Measurements from ENCODE around the gene VSIR.
A peak's percentile ranks its signal among the peaks of the same experiment; 100 is the strongest.

VSIR gene

GRCh38 chr10:71763352-71764127, 9.8 kb downstream of the VSIR start:
- peak; percentile 24 for DNase-seq

- DNase-seq: no peak
Measured at GRCh38 chr10:71762324-71762723, 11.0 kb downstream of the VSIR start.

GRCh38 chr10:71761541-71762113, 11.7 kb downstream of the VSIR start:
- no peak for DNase-seq

GRCh38 chr10:71761105-71761511, 12.2 kb downstream of the VSIR start:
- no peak for DNase-seq

- no peak for DNase-seq
Measured at GRCh38 chr10:71757399-71757922, 15.9 kb downstream of the VSIR start.

- DNase-seq: peak; percentile 54
Measured at GRCh38 chr10:71756311-71757191, 16.8 kb downstream of the VSIR start.

- DNase-seq: no peak
Measured at GRCh38 chr10:71755179-71755879, 18.0 kb downstream of the VSIR start.

- DNase-seq: no peak
Measured at GRCh38 chr10:71754562-71754961, 18.8 kb downstream of the VSIR start.

- DNase-seq: no peak
Measured at GRCh38 chr10:71753960-71754505, 19.3 kb downstream of the VSIR start.

- no peak for DNase-seq
Measured at GRCh38 chr10:71753091-71753959, 20.0 kb downstream of the VSIR start.

- no peak for DNase-seq
Measured at GRCh38 chr10:71752391-71753090, 20.8 kb downstream of the VSIR start.

GRCh38 chr10:71751515-71752224, 21.6 kb downstream of the VSIR start:
- DNase-seq: no peak

- no peak for DNase-seq
Measured at GRCh38 chr10:71750986-71751385, 22.3 kb downstream of the VSIR start.

- no peak for DNase-seq
Measured at GRCh38 chr10:71750124-71750841, 23.0 kb downstream of the VSIR start.

- no peak for DNase-seq
Measured at GRCh38 chr10:71749396-71749795, 23.9 kb downstream of the VSIR start.

GRCh38 chr10:71748671-71749191, 24.6 kb downstream of the VSIR start:
- no peak for DNase-seq

- DNase-seq: no peak
Measured at GRCh38 chr10:71747551-71748523, 25.5 kb downstream of the VSIR start.

- no peak for DNase-seq
Measured at GRCh38 chr10:71747039-71747531, 26.2 kb downstream of the VSIR start.

All from fibroblast of upper back skin (primary cell).